BJ (cell line): ENCODE measurements around the gene FBXL14. TPM values are rescaled to one million over a fixed set of nuclear protein-coding genes. Genes with fewer than 3 reads are reported as not detected.

Experiments used
- CTCF ChIA-PET: fragments of 350-600 bp; formaldehyde crosslinking; extraction: SDS; loops from one replicate; lab custom pipeline; 2021; ENCODE audit warnings: antibody characterized with exemption, inconsistent platforms; lab: Yijun Ruan, JAX
- POLR2A ChIA-PET: fragments of 300-600 bp; sonication (Branson Sonifier 250); formaldehyde crosslinking; extraction: SDS; loops from one replicate; lab custom pipeline; 2021; ENCODE audit warnings: antibody characterized with exemption; lab: Charles Lee
- DNase-seq: peaks from one replicate; pipeline ENCODE4 v3.0.0-alpha.2; 2011; ENCODE audit warnings: low read depth
- H3K27me3 ChIP-seq: 2 replicates; pipeline ENCODE4 v1.6.0; 2011; ENCODE audit warnings: low read length; ENCODE audit not compliant: control insufficient read depth, insufficient read depth
- H3K36me3 ChIP-seq: 2 replicates; pipeline ENCODE4 v1.5.1; 2011; ENCODE audit warnings: low read length; ENCODE audit not compliant: control insufficient read depth, insufficient read depth
- H3K4me3 ChIP-seq: 2 replicates; pipeline ENCODE4 v1.5.1; 2011; ENCODE audit warnings: low read depth, mild to moderate bottlenecking, control low read depth, low read length
- polyA plus RNA-seq: library from polyadenylated mRNA; depleted of rRNA; stranded (reverse); fragments of >200 nt; gene quantifications from 2 replicates; pipeline ENCODE4 v1.2.3, GENCODE V29; 2011
- TF ChIP-seq, protein P1 (sequence below): IDR thresholded peaks from 2 replicates; pipeline ENCODE4 v1.5.1; 2011; ENCODE audit warnings: low read depth, mild to moderate bottlenecking, control low read depth, inconsistent platforms, low read length, moderate library complexity; ENCODE audit not compliant: insufficient read depth

FBXL14 gene
- polyA plus RNA-seq, 1 experiment, result 9.4 TPM

DNA sequence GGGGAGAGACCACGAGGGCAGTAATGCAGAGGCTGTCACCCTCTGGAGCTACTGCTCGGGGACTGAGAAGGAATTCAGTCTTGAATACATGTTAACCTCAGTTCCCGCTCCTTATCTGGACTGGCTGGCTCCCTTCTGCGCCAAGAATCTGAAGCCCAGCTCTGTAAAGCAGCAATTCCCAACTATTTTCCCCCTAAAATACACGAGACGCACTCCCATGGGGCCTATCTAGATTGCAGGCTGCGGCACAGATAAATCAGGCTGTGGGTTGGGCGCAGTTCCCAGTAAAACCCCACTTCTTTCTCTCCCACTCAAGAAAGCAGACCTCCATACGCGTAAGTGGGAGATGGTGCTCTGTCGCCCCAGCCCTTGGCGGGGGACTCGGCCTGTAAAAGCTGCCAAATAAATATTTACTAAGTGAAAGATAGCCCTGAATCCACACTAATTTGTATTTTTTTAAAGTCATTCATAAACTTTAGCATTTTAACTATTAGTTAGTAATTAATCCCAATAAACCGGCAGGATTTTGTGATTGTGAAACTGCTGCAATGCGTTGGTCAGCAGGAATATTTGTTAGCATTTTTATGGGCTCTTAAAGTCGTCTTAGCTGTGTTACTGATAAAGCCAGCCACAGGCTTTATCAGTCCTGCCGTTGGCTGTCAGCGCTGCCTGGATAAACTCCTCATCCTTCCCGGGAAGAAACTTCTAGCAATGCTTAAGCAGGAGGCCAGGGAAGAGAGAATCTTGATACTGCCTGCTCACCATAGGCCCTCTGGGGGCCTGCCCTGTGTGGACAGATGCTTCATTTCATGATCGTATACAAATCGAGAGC is 17.8 kb downstream of the FBXL14 start:
- ChIA-PET CTCF (interaction anchor here (1.1 to 1.4 kb wide), 2 partner anchors 44 to 459 kb away, joined by 3 to 10 read pairs; no protein-coding TSS in a partner anchor), POLR2A (no interaction called here)
- no peak for DNase-seq
- Histone ChIP-seq H3K36me3 (no peaks in the 10 kb centered on the region), H3K4me3 (no peak overlapping the region), H3K27me3 (no peaks in the 10 kb centered on the region)
- TF ChIP-seq, protein P1, sequence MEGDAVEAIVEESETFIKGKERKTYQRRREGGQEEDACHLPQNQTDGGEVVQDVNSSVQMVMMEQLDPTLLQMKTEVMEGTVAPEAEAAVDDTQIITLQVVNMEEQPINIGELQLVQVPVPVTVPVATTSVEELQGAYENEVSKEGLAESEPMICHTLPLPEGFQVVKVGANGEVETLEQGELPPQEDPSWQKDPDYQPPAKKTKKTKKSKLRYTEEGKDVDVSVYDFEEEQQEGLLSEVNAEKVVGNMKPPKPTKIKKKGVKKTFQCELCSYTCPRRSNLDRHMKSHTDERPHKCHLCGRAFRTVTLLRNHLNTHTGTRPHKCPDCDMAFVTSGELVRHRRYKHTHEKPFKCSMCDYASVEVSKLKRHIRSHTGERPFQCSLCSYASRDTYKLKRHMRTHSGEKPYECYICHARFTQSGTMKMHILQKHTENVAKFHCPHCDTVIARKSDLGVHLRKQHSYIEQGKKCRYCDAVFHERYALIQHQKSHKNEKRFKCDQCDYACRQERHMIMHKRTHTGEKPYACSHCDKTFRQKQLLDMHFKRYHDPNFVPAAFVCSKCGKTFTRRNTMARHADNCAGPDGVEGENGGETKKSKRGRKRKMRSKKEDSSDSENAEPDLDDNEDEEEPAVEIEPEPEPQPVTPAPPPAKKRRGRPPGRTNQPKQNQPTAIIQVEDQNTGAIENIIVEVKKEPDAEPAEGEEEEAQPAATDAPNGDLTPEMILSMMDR, result no peak

DNA sequence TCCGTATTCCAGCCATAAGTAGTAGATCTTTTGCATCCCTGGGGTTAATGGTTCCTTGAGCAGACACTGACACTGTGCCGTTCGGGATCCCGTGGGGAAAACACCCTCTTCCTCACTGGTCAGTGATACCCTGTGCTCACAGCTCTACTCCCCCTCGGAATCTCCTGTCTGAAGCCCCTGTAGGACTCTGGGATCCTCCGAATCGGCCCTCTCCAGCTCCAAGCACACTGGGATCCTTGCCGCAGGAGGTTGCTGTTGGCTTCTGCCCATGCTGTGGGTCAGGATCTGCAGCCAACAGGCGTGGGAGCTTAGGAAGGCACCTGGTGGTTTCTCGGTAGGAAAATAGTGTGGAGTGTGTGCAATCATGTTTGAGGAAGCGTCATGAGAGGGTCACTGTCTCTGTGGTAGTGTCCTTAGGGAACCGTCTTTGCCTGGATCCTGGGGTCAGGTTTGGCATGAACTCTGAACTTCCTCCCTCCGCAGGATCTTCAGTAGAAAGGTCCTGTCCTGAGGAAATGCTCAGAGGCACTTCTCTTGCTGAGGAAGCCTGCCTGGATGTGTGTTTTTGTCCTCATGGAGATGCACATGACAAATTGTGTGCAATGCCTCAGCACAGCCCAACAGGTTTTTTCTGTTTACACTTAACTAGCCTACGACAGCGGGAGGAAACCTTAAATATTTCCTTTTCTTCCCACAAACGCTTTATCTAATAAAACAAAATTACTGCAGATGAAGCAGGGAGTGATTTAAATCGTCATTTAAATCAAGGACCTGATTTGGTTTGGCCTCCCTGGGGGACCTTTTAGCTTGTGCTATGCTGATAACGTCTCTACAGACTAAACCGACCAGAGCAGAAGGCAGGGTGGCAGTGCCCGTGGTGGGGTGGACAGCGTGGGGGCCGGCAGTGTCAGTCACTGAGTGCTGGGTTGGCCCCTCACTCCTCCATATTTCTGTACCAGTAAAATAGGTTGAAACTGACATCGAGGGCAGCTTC is 18.7 kb downstream of the FBXL14 start:
- no peaks in the 10 kb centered on the region for H3K36me3 ChIP-seq
- POLR2A ChIA-PET, result no interaction called here
- CTCF ChIA-PET, result interaction anchor here (0.6 to 1.9 kb wide), 7 partner anchors 8 to 458 kb away, joined by 3 to 10 read pairs (median 3); no protein-coding TSS in a partner anchor
- TF ChIP-seq, protein P1, result no peak
- H3K27me3 ChIP-seq, result no peaks in the 10 kb centered on the region
- H3K4me3 ChIP-seq, result no peak overlapping the region
- DNase-seq, result no peak

DNA sequence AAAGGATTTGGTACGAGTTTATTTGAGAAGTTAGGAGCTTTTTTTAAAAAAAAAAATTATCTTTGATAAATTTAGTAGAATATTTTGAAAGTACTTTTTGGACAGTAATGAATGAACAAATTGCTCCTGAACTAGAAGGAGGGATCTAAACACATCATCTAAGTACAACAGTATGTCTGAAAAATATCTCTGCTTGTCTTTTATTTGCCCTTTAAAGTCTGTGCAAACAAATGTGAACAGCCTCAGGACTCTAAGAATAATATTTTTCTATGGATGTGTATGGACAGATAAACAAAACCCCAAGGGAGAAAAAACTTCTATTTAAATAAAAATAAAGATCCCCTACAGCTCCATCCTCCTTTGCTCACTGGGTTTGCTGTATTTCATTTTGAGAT is 19.5 kb downstream of the FBXL14 start:
- TF ChIP-seq, protein P1, result no peak
- H3K27me3 ChIP-seq, result no peaks in the 10 kb centered on the region
- DNase-seq, result no peak
- H3K4me3 ChIP-seq, result no peak overlapping the region
- POLR2A ChIA-PET, result no interaction called here
- CTCF ChIA-PET, result interaction anchor here (1.1 to 1.9 kb wide), 4 partner anchors 8 to 457 kb away, joined by 3 to 10 read pairs (median 6); no protein-coding TSS in a partner anchor
- H3K36me3 ChIP-seq, result no peaks in the 10 kb centered on the region

DNA sequence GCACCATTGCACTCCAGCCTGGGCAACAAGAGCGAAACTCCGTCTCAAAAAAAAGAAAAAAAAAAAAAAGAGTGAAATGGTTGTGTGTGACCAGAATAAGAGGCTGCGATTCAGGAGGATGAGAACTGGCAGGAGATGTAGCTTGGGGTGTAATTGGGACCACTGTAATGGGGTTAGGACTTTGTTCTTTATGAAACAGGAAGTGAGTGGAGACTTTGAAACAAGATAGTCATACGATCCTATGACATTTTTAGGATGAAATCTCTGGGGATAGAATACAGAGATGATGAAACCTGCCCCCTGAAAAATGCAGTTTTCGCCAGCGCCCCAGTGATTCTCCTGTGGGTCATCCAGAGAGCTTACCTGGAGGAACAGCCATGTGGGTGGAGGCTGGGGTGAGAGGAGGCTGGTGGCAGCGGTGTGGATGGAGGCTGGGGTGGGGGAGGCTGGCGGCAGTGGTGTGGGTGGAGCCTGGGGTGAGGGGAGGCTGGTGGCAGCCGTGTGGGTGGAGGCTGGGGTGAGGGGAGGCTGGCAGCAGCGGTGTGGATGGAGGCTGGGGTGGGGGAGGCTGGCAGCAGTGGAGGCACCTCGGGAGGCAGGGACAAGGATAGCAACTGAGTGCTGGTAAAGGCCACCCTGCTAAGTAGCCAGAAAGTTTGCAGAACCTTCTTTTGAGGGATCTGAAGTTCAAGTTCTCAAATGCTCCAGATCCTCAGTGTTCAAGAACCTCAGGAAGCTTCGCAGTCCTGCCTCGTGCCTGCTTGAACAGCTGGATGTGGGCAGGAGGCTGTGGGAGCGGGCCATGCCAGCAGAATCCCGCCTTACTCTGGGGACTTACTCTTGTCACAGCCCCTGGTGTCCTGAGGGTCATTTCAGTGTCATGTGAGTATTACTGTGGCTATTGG is 20.2 kb downstream of the FBXL14 start:
- Histone ChIP-seq H3K27me3 (no peaks in the 10 kb centered on the region), H3K36me3 (no peaks in the 10 kb centered on the region), H3K4me3 (no peak overlapping the region)
- POLR2A ChIA-PET, result no interaction called here
- CTCF ChIA-PET, result interaction anchor here (1.1 to 1.9 kb wide), 4 partner anchors 9 to 456 kb away, joined by 3 to 10 read pairs (median 6); no protein-coding TSS in a partner anchor
- DNase-seq, result no peak
- TF ChIP-seq, protein P1, result no peak
